ENCODE results near the gene NAPA.

Gene NAPA

GRCh38 chr19:47523473-47523872, 8.6 kb upstream of the NAPA start:
- DNase-seq (ENCODE audit: low read depth in 2 of 2): no peak

GRCh38 chr19:47521473-47522180, 6.8 kb upstream of the NAPA start:
- no peak for DNase-seq (ENCODE audit: low read depth in 2 of 2)

- no peak for DNase-seq (ENCODE audit: low read depth in 2 of 2)
These were observed 6.0 kb upstream of the NAPA start for GRCh38 chr19:47520839-47521238.

GRCh38 chr19:47520343-47520806, 5.5 kb upstream of the NAPA start:
- DNase-seq (ENCODE audit: low read depth in 2 of 2): no peak

- DNase-seq (ENCODE audit: low read depth in 2 of 2): no peak
These were observed 4.0 kb upstream of the NAPA start for GRCh38 chr19:47518854-47519253.

- DNase-seq (ENCODE audit: low read depth in 2 of 2): peak; percentile 58 to 60
These were observed 3.3 kb upstream of the NAPA start for GRCh38 chr19:47518139-47518538.

GRCh38 chr19:47514151-47514868, 553 bp downstream of the NAPA start:
- DNase-seq (ENCODE audit: low read depth in 2 of 2): no peak

- DNase-seq (ENCODE audit: low read depth in 2 of 2): no peak
These were observed 1.9 kb downstream of the NAPA start for GRCh38 chr19:47512948-47513319.

GRCh38 chr19:47512183-47512947, 2.5 kb downstream of the NAPA start:
- no peak for DNase-seq (ENCODE audit: low read depth in 2 of 2)

- DNase-seq (ENCODE audit: low read depth in 2 of 2): no peak
These were observed 3.2 kb downstream of the NAPA start for GRCh38 chr19:47511681-47512080.

- no peak for DNase-seq (ENCODE audit: low read depth in 2 of 2)
These were observed 3.7 kb downstream of the NAPA start for GRCh38 chr19:47511128-47511517.

GRCh38 chr19:47510516-47511127, 4.2 kb downstream of the NAPA start:
- DNase-seq (ENCODE audit: low read depth in 2 of 2): no peak

GRCh38 chr19:47509973-47510372, 4.9 kb downstream of the NAPA start:
- DNase-seq (ENCODE audit: low read depth in 2 of 2): no peak

GRCh38 chr19:47509170-47509847, 5.6 kb downstream of the NAPA start:
- DNase-seq (ENCODE audit: low read depth in 2 of 2): no peak

- DNase-seq (ENCODE audit: low read depth in 2 of 2): no peak
These were observed 6.1 kb downstream of the NAPA start for GRCh38 chr19:47508721-47509120.

GRCh38 chr19:47507924-47508553, 6.8 kb downstream of the NAPA start:
- DNase-seq (ENCODE audit: low read depth in 2 of 2): no peak

GRCh38 chr19:47507012-47507411, 7.9 kb downstream of the NAPA start:
- no peak for DNase-seq (ENCODE audit: low read depth in 2 of 2)

GRCh38 chr19:47506459-47506858, 8.4 kb downstream of the NAPA start:
- DNase-seq (ENCODE audit: low read depth in 2 of 2): no peak

GRCh38 chr19:47505506-47505905, 9.4 kb downstream of the NAPA start:
- no peak for DNase-seq (ENCODE audit: low read depth in 2 of 2)

GRCh38 chr19:47503826-47504150, 11.1 kb downstream of the NAPA start:
- DNase-seq (ENCODE audit: low read depth in 2 of 2): no peak

GRCh38 chr19:47503130-47503825, 11.6 kb downstream of the NAPA start:
- no peak for DNase-seq (ENCODE audit: low read depth in 2 of 2)

All from activated CD8-positive, alpha-beta memory T cell treated with anti-CD3 and anti-CD28 coated beads for 4 hours (primary cell).